Epithelial cell of prostate (primary cell): ENCODE data around the gene SH3TC1.

Experiments
- DNase-seq: peaks from one replicate; pipeline ENCODE4 v3.0.0-alpha.2; 2011; ENCODE audit warnings: low read depth, low spot score
- H3K27ac ChIP-seq: fragments of 450-650 bp; 2 replicates; pipeline ENCODE4 v1.5.1; 2017; ENCODE audit warnings: mild to moderate bottlenecking

SH3TC1 gene

DNA sequence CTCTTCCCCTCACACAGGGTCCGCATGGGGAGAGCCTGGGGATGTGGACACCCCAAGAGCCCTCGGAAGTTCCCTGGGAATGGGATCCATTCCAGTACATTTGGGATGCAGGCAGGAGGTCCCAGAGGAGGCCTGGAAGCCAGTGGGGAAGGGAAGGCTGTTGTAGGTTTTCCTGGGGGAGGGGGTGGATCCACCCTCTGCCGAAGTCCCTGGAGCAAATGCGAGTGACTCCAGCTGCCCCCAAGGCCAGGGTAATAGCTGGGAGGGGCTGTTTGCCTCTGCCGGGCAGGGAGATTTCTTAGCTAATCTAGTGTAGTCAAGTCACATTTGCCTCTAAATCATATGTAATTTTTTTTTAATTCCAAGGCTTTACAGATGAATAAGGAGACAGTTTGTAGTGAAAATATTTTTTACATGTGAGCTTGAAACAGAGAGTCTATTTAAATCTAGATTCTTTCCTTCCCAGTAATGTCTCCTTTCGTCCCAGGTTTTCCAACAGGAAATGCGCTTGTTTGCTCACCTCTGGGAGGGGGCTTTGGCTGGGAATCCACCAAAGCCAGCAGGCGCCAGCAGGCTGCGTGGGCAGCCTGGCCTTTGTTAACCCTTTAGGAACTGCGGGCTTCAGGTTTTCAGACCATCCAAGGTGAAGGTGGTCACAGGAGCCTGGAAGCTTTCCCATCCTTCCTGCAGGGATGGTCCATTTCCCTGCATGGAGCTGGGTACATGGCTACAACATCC lies 26.8 kb downstream of the SH3TC1 start:
- H3K27ac ChIP-seq, result no peak overlapping the region
- DNase-seq, result no peak

DNA sequence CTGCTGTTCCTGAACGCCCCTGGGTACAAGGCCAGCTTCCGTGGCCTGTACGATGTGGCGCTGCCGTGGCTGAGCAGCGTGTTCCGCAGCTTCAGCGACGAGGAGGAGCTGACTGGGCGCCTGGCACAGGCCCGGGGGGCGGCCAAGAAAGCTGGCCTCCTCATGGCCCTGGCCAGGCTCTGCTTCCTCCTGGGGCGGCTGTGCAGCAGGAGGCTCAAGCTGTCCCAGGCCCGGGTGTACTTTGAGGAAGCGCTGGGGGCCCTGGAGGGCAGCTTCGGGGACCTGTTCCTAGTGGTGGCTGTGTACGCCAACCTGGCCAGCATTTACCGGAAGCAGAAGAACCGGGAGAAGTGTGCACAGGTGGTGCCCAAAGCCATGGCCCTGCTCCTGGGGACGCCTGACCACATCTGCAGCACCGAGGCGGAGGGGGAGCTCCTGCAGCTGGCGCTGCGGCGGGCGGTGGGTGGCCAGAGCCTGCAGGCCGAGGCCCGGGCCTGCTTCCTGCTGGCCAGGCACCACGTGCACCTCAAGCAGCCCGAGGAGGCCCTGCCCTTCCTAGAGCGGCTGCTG lies 28.2 kb downstream of the SH3TC1 start:
- DNase-seq, result no peak

GRCh38 chr4:8227771-8228318 lies 28.8 kb downstream of the SH3TC1 start:
- H3K27ac ChIP-seq, result no peak overlapping the region
- DNase-seq, result no peak

More for the DNA sequence above, 28.2 kb downstream of the SH3TC1 start:
- H3K27ac ChIP-seq, result no peak overlapping the region

GRCh38 chr4:8228319-8229250 lies 29.5 kb downstream of the SH3TC1 start:
- no peak overlapping the region for H3K27ac ChIP-seq
- peak; percentile 74 for DNase-seq

DNA sequence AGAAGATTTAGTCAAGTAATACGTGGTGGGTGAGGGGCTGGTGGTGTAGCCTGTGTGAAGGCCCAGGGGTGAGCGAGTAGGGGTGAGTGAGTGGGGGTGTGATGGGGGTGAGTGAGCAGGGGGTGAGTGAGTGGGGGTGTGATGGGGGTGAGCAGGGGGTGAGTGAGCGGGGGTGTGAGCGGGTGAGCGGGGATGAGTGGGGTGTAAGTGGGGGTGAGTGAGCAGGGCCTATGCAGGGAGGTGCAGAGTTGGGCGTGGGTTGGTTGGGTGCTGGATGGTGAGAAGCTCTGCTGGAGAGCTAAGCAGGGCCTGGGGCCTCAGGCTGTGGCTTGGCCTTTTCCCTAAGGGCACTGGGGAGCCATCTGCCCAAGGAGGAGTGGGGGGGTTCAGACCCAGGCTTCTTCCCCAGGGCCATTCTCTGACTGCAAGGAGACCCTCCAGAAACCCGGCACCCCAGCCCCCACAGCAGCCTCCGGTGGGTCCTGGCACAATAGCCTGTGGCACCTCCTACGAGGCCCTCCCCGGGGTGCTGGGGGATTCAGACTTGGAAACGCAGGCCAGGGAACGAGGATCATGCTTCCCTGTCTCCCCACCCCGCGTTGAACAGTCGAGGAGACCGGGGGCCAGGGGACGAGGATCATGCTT lies 30.4 kb downstream of the SH3TC1 start:
- no peak overlapping the region for H3K27ac ChIP-seq
- DNase-seq, result no peak

GRCh38 chr4:8230033-8230432 lies 30.9 kb downstream of the SH3TC1 start:
- no peak for DNase-seq
- no peak overlapping the region for H3K27ac ChIP-seq

GRCh38 chr4:8230891-8231290 lies 31.8 kb downstream of the SH3TC1 start:
- no peak overlapping the region for H3K27ac ChIP-seq
- no peak for DNase-seq

GRCh38 chr4:8231551-8232049 lies 32.5 kb downstream of the SH3TC1 start:
- no peak overlapping the region for H3K27ac ChIP-seq
- DNase-seq, result no peak

DNA sequence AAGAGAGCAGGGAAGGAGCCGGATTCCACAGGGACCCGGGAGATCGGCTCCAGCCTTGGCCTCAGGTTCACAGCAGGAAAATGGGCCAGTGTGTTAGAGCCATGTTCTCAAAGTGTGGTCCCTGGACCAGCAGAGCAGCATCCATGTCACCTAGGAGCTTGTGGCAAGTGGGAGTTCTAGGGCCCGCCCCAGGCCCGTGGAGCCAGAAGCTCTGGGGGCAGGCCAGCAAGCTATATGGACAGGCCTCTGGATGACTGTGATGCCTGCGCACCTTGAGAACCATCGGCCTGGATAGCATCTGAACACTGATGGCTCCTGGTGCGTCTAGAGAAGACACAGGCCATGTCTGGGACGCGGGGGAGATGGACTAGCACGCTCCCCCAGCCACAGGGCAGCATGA lies 33.7 kb downstream of the SH3TC1 start:
- H3K27ac ChIP-seq, result no peak overlapping the region
- no peak for DNase-seq

DNA sequence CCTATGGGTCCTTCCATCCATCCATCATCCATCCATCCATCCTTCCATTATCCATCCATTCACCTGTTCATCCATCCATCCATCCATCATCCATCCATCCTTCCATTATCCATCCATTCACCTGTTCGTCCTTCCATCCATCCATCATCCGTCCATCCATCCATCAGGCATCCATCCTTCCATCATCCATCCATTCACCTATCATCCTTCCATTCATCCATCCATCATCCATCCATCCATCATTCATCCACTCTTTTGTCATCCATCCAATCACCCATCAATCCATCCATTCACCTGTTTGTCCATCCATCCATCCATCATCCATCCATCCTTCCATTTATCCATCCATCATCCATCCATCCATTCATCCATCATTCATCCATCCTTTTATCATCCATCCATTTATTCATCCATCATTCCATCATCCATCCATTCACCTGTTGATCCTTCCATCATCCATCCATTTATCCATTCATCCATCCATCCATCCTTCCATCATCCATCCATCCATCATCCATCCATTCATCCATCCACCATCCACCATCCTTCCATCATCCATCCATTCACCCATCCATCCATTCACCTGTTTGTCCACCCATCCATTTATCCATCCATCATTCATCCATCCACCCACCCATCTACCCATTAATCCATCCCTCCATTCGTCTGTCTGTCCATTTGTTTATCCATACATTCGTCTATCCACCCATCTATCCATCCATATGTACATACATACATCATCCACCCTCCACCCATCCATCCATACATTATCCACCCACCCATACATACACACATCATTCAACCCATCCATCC lies 34.8 kb downstream of the SH3TC1 start:
- no peak overlapping the region for H3K27ac ChIP-seq
- DNase-seq, result no peak

- no peak for DNase-seq
- H3K27ac ChIP-seq, result no peak overlapping the region
Observed at GRCh38 chr4:8234715-8235114, 35.6 kb downstream of the SH3TC1 start.

DNA sequence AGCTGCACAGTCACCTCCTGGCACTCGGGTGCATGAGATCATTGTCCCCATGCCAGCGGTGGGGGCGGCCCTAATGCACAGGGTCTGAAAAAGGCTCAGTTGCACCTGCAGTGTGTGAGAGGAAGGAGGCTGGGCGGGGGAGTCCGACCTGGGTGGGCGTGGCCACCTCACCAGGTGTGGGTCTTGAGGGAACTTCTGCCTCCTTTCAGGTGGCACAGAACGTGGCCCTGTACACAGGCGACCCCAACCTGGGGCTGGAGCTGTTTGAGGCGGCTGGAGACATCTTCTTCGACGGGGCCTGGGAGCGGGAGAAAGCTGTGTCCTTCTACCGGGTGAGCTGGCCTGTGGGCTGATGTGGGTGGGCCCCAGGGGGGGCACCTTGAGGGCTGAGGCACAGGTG lies 36.1 kb downstream of the SH3TC1 start:
- no peak for DNase-seq
- H3K27ac ChIP-seq, result no peak overlapping the region

GRCh38 chr4:8235686-8236085 lies 36.6 kb downstream of the SH3TC1 start:
- no peak for DNase-seq
- H3K27ac ChIP-seq, result no peak overlapping the region

DNA sequence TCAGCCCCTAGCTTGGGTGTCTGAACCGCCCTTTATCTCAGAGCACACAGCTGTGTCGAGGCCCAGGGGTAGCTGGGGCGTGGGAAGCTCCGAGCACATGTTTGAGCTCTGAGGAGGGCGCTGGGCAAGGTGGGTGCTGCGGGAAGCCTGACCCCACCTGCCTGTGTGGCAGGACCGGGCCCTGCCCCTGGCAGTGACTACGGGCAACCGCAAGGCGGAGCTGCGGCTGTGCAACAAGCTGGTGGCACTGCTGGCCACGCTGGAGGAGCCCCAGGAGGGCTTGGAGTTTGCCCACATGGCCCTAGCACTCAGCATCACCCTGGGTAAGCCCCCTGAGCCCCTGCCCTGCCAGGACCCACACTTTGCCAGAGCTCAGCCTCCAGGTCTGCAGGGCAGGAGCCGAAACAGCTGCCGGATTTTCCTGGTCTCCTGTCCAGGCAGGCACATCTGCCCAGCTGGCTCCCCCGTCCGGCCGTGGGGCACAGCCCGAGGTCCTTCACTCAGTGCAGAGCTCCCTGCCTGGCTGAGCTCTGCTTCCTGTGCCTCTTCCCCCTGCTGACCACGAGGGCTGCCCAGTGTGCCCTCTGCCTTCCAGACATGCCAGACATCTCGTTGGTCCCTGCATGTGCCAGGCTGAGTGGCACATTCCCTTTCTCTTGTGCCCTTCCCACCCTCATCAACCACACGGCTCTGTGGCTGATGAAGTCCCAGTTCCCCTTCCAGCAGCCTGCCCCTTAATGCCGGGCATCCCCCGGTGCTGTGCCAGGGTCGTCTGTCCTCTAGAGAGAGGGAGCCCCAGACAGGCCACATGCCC lies 37.2 kb downstream of the SH3TC1 start:
- DNase-seq, result no peak
- no peak overlapping the region for H3K27ac ChIP-seq

- no peak for DNase-seq
- no peak overlapping the region for H3K27ac ChIP-seq
Observed at GRCh38 chr4:8236920-8237195, 37.8 kb downstream of the SH3TC1 start.

- no peak overlapping the region for H3K27ac ChIP-seq
- no peak for DNase-seq
Observed at GRCh38 chr4:8237256-8237989, 38.3 kb downstream of the SH3TC1 start.

GRCh38 chr4:8238036-8238511 lies 39.0 kb downstream of the SH3TC1 start:
- H3K27ac ChIP-seq, result no peak overlapping the region
- peak; percentile 36 for DNase-seq

- H3K27ac ChIP-seq, result no peak overlapping the region
- DNase-seq, result no peak
Observed at GRCh38 chr4:8238515-8239053, 39.5 kb downstream of the SH3TC1 start.
